Measurements from ENCODE around the gene GAPT.

GRCh38 chr5:58543723-58544122 is 52.5 kb downstream of the GAPT start:
- TF ChIP-seq CTCF (IDR thresholded peaks at IDR 0.05; ENCODE audit: extremely low read depth in 1 of 2, insufficient read depth in 1 of 2, low read depth in 1 of 2, low read length in 2 of 2), result no peak
- no peak for TF ChIP-seq EZH2 (IDR thresholded peaks at IDR 0.05; ENCODE audit: borderline replicate concordance, low read depth, low read length, severe bottlenecking)
- TF ChIP-seq JUN (IDR thresholded peaks at IDR 0.05; ENCODE audit: borderline replicate concordance, insufficient read depth, insufficient read length, low read depth), result no peak
- TF ChIP-seq POLR2AphosphoS5 (IDR thresholded peaks at IDR 0.05; ENCODE audit: insufficient read depth, low read depth, low read length), result no peak
- TF ChIP-seq MAX (IDR thresholded peaks at IDR 0.05; ENCODE audit: insufficient read depth, insufficient read length), result no peak

Measured in endothelial cell of umbilical vein (primary cell).